Sigmoid colon (tissue), 4 donors: ENCODE measurements around the gene RTF1.

Experiments used
- POLR2A ChIP-seq, 2 donors: fragments of 450-650 bp; IDR thresholded peaks; one replicate each; pipeline ENCODE4 v1.6.1; 2016; ENCODE audit warnings: antibody characterized with exemption in 2 of 2, mild to moderate bottlenecking in 2 of 2, moderate library complexity in 2 of 2
- POLR2AphosphoS5 ChIP-seq, 4 donors: sonication (generic); formaldehyde crosslinking; IDR thresholded peaks; one replicate each; pipeline ENCODE4 v1.6.1; 2017; ENCODE audit warnings: antibody characterized with exemption in 4 of 4
- TF ChIP-seq, protein P1 (sequence below), 4 experiments: fragments of 450-650 bp in 3 of 4; fragments of 200-600 bp in 1 of 4; IDR thresholded peaks; one replicate each; pipeline ENCODE4 v1.5.1; 2016 to 2019; ENCODE audit warnings: antibody characterized with exemption in 4 of 4, mild to moderate bottlenecking in 3 of 4, moderate library complexity in 2 of 4

DNA sequence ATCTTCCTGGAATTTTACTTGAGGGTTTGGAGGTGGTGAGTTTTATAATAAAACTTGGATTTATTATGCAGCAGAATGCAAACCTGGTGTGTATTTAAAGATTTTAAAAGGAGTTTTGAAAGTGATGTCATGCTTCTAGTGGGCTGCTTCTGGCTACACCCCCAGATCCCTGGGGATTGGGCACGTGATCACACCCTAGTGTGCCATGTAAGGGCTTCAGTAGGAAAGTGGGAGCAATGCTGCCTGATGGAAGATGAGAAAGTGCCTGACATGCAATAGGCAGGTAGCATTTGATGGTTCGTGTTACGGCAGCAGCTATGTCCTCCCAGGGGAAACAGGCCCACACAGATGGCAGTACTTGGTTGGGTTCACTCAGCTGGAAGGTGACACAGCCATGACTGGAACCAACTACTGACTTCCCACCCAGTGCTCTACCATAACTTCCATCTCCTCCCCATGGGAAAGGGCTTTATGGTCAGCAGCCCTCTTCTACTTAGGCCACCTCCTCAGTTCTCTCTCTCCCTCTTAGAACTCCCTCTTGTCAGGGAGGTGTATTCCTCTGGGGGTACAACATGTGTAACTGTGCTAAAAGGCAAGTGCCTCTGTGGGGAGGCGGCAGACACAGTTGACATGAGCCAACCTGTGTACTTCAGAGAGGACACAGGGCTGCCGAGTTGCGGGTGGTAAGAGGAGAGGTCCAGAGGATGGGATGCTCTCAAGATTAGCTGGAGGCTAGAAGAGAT, 82.4 kb downstream of the RTF1 start:
- TF ChIP-seq, protein P1, sequence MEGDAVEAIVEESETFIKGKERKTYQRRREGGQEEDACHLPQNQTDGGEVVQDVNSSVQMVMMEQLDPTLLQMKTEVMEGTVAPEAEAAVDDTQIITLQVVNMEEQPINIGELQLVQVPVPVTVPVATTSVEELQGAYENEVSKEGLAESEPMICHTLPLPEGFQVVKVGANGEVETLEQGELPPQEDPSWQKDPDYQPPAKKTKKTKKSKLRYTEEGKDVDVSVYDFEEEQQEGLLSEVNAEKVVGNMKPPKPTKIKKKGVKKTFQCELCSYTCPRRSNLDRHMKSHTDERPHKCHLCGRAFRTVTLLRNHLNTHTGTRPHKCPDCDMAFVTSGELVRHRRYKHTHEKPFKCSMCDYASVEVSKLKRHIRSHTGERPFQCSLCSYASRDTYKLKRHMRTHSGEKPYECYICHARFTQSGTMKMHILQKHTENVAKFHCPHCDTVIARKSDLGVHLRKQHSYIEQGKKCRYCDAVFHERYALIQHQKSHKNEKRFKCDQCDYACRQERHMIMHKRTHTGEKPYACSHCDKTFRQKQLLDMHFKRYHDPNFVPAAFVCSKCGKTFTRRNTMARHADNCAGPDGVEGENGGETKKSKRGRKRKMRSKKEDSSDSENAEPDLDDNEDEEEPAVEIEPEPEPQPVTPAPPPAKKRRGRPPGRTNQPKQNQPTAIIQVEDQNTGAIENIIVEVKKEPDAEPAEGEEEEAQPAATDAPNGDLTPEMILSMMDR (IDR thresholded peaks at IDR 0.05): no peak
- TF ChIP-seq POLR2A (IDR thresholded peaks at IDR 0.05) (no peak), POLR2AphosphoS5 (IDR thresholded peaks at IDR 0.05) (no peak)
